ENCODE results near the gene LIM2. TPM values are rescaled to one million over a fixed set of nuclear protein-coding genes. Genes with fewer than 3 reads are reported as not detected.

LIM2 gene
- total and polyA plus RNA-seq, 2 experiments from 2014 or later = not detected

GRCh38 chr19:51427201-51427600 lies 39.4 kb upstream of the LIM2 start:
- Mint-ChIP-seq H3K4me3 (no peak overlapping the region), H3K4me1 (no peaks in the 10 kb centered on the region), H3K27me3 (ENCODE audit: insufficient read depth, low read depth, poor library complexity) (peaks cover 11% of the 10 kb centered on the region), H3K9me3 (peaks cover 25% of the 10 kb centered on the region; the same call in 2 of the 3 replicates), H3K36me3 (ENCODE audit: low read depth) (no peaks in the 10 kb centered on the region; the same call in 2 of the 3 replicates), H3K27ac (no peak overlapping the region)
- Histone ChIP-seq H3K4me3 (no peak overlapping the region), H3K27me3 (ENCODE audit: insufficient read depth) (no peaks in the 10 kb centered on the region), H3F3A (replicated peaks; ENCODE audit: low read depth) (no peaks in the 10 kb centered on the region), H3K27ac (ENCODE audit: low read depth) (no peak overlapping the region), H2AFZ (no peak overlapping the region), H3K36me3 (ENCODE audit: insufficient read depth) (no peaks in the 10 kb centered on the region), H3K79me2 (replicated peaks; ENCODE audit: insufficient read depth) (no peaks in the 10 kb centered on the region), H3K9me2 (ENCODE audit: insufficient read depth) (no peaks in the 10 kb centered on the region; the same call in 1 of the 2 replicates), H3K4me1 (ENCODE audit: insufficient read depth) (no peaks in the 10 kb centered on the region), H3K4me2 (no peak overlapping the region), H4K20me1 (replicated peaks; ENCODE audit: insufficient read depth) (no peaks in the 10 kb centered on the region)
- ATAC-seq (no peak), DNase-seq (ENCODE audit: low spot score) (no peak)
- no peak for TF ChIP-seq ETS1 (IDR thresholded peaks at IDR 0.05)
- TF ChIP-seq EZH2 (IDR thresholded peaks at IDR 0.05; ENCODE audit: low read depth, unreplicated experiment) = no peak
- TF ChIP-seq POLR2AphosphoS5 (IDR thresholded peaks at IDR 0.05; ENCODE audit: low read depth) = no peak
- TF ChIP-seq CTCF (conservative IDR thresholded peaks at IDR 0.05; ENCODE audit: low read depth in 2 of 2) = no peak
- TF ChIP-seq EZH2phosphoT487 (IDR thresholded peaks at IDR 0.05; ENCODE audit: unreplicated experiment) = no peak
- TF ChIP-seq ZNF462 (CRISPR knock-in tag; IDR thresholded peaks at IDR 0.05) = no peak
- no peak for TF ChIP-seq STAT1 (IDR thresholded peaks at IDR 0.05; ENCODE audit: unreplicated experiment)
- TF ChIP-seq REST (IDR thresholded peaks at IDR 0.05; ENCODE audit: unreplicated experiment) = no peak
- no peak for TF ChIP-seq JUNB (IDR thresholded peaks at IDR 0.05; ENCODE audit: unreplicated experiment)
- no peak for TF ChIP-seq ZNF114 (CRISPR knock-in tag; IDR thresholded peaks at IDR 0.05)
